Measurements from ENCODE around the gene AARS1.

GRCh38 chr16:70337814-70338213, 48.5 kb upstream of the AARS1 start:
- TF ChIP-seq POLR2A (IDR thresholded peaks at IDR 0.05; ENCODE audit: low read depth, low read length): no peak
- TF ChIP-seq POLR2AphosphoS5 (IDR thresholded peaks at IDR 0.05; ENCODE audit: low read depth, low read length): no peak
- TF ChIP-seq TAF1 (IDR thresholded peaks at IDR 0.05; ENCODE audit: borderline replicate concordance, low read depth, low read length): no peak
